ENCODE measurements around the gene NPL.

NPL gene

GRCh38 chr1:182754543-182755314, 34.8 kb upstream of the NPL start:
- no peak for DNase-seq (ENCODE audit: extremely low spot score)
- TF ChIP-seq LEF1 (IDR thresholded peaks at IDR 0.05; ENCODE audit: borderline replicate concordance) (no peak), FOXA1 (IDR thresholded peaks at IDR 0.05) (no peak), BHLHE40 (IDR thresholded peaks at IDR 0.05; ENCODE audit: borderline replicate concordance) (no peak), HDGF (IDR thresholded peaks at IDR 0.05; ENCODE audit: borderline replicate concordance) (no peak), ZNF384 (IDR thresholded peaks at IDR 0.05) (no peak), SP1 (IDR thresholded peaks at IDR 0.05) (no peak), CTBP1 (IDR thresholded peaks at IDR 0.05; ENCODE audit: borderline replicate concordance) (no peak), L3MBTL2 (conservative IDR thresholded peaks at IDR 0.05) (no peak), FOXK2 (IDR thresholded peaks at IDR 0.05) (no peak), TARDBP (IDR thresholded peaks at IDR 0.05) (no peak), NFRKB (IDR thresholded peaks at IDR 0.05) (no peak), FOXM1 (IDR thresholded peaks at IDR 0.05; ENCODE audit: borderline replicate concordance) (no peak), SUZ12 (IDR thresholded peaks at IDR 0.05) (no peak), ELF4 (IDR thresholded peaks at IDR 0.05) (no peak), ARNT (IDR thresholded peaks at IDR 0.05) (no peak)
- TF ChIP-seq, protein P1, sequence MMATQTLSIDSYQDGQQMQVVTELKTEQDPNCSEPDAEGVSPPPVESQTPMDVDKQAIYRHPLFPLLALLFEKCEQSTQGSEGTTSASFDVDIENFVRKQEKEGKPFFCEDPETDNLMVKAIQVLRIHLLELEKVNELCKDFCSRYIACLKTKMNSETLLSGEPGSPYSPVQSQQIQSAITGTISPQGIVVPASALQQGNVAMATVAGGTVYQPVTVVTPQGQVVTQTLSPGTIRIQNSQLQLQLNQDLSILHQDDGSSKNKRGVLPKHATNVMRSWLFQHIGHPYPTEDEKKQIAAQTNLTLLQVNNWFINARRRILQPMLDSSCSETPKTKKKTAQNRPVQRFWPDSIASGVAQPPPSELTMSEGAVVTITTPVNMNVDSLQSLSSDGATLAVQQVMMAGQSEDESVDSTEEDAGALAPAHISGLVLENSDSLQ (IDR thresholded peaks at IDR 0.05) = no peak
- CTCF ChIA-PET = no interaction called here
- POLR2A ChIA-PET = interaction anchor here (0.8 kb wide), 1 partner anchor 9 kb away, joined by 3 read pairs; no protein-coding TSS in a partner anchor

- ChIA-PET CTCF (no interaction called here), POLR2A (no interaction called here)
- DNase-seq (ENCODE audit: extremely low spot score) = no peak
- TF ChIP-seq FOXA1 (IDR thresholded peaks at IDR 0.05) (no peak), BHLHE40 (IDR thresholded peaks at IDR 0.05; ENCODE audit: borderline replicate concordance) (no peak)
Observed at GRCh38 chr1:182755632-182756031, 33.9 kb upstream of the NPL start.

GRCh38 chr1:182756423-182756822, 33.1 kb upstream of the NPL start:
- ChIA-PET CTCF (interaction anchor here (0.7 kb wide), 1 partner anchor 70 kb away, joined by 3 read pairs; no protein-coding TSS in a partner anchor), POLR2A (no interaction called here)
- no peak for TF ChIP-seq FOXM1 (IDR thresholded peaks at IDR 0.05; ENCODE audit: borderline replicate concordance)
- TF ChIP-seq CTBP1 (IDR thresholded peaks at IDR 0.05; ENCODE audit: borderline replicate concordance) = no peak
- TF ChIP-seq HDGF (IDR thresholded peaks at IDR 0.05; ENCODE audit: borderline replicate concordance) = no peak
- no peak for TF ChIP-seq SP1 (IDR thresholded peaks at IDR 0.05)
- TF ChIP-seq FOXA1 (IDR thresholded peaks at IDR 0.05) = no peak
- no peak for TF ChIP-seq NFRKB (IDR thresholded peaks at IDR 0.05)
- no peak for TF ChIP-seq L3MBTL2 (conservative IDR thresholded peaks at IDR 0.05)
- no peak for TF ChIP-seq SUZ12 (IDR thresholded peaks at IDR 0.05)
- TF ChIP-seq, protein P1 (IDR thresholded peaks at IDR 0.05) = no peak
- TF ChIP-seq BHLHE40 (IDR thresholded peaks at IDR 0.05; ENCODE audit: borderline replicate concordance) = no peak
- no peak for TF ChIP-seq ELF4 (IDR thresholded peaks at IDR 0.05)
- TF ChIP-seq LEF1 (IDR thresholded peaks at IDR 0.05; ENCODE audit: borderline replicate concordance) = no peak
- no peak for TF ChIP-seq FOXK2 (IDR thresholded peaks at IDR 0.05)
- TF ChIP-seq TARDBP (IDR thresholded peaks at IDR 0.05) = no peak
- no peak for TF ChIP-seq ZNF384 (IDR thresholded peaks at IDR 0.05)
- TF ChIP-seq ARNT (IDR thresholded peaks at IDR 0.05) = no peak
- DNase-seq (ENCODE audit: extremely low spot score) = no peak

GRCh38 chr1:182761396-182762395, 27.9 kb upstream of the NPL start:
- no peak for DNase-seq (ENCODE audit: extremely low spot score)
- CTCF ChIA-PET = no interaction called here
- POLR2A ChIA-PET = interaction anchor here (1.5 kb wide), 1 partner anchor 147 kb away, joined by 4 read pairs; no protein-coding TSS in a partner anchor
- TF ChIP-seq BHLHE40 (IDR thresholded peaks at IDR 0.05; ENCODE audit: borderline replicate concordance) (no peak), TARDBP (IDR thresholded peaks at IDR 0.05) (no peak), ELF4 (IDR thresholded peaks at IDR 0.05) (no peak), SUZ12 (IDR thresholded peaks at IDR 0.05) (no peak), NFRKB (IDR thresholded peaks at IDR 0.05) (no peak), L3MBTL2 (conservative IDR thresholded peaks at IDR 0.05) (no peak), HDGF (IDR thresholded peaks at IDR 0.05; ENCODE audit: borderline replicate concordance) (no peak), LEF1 (IDR thresholded peaks at IDR 0.05; ENCODE audit: borderline replicate concordance) (no peak), FOXK2 (IDR thresholded peaks at IDR 0.05) (no peak), ARNT (IDR thresholded peaks at IDR 0.05) (no peak), SP1 (IDR thresholded peaks at IDR 0.05) (no peak), FOXM1 (IDR thresholded peaks at IDR 0.05; ENCODE audit: borderline replicate concordance) (no peak)
- TF ChIP-seq, protein P1 (IDR thresholded peaks at IDR 0.05) = no peak

DNA sequence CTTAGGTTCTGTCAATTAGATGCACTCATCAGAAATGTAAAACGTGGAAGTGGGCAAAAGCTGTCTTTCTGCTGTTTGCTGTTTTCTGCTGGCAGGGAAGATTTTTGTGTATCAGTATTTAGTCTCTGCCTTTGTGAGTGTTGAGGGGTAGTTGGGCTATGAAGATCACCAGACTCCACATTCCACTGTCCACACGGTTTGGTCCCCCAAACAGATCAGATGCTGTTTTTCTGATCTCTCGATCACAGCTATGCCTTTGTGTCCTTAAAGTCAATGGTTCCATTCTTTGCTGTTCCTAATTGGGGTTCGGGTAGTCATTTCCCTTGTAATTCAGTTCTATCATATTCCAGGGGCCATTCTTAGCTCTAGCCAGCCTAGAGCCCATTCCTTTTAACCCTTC, 27.0 kb upstream of the NPL start:
- ChIA-PET POLR2A (interaction anchor here (1.0 to 1.5 kb wide), 2 partner anchors 146 to 148 kb away, joined by 4 to 5 read pairs; no protein-coding TSS in a partner anchor), CTCF (interaction anchor here (1.6 kb wide), 1 partner anchor 20 kb away, joined by 6 read pairs; no protein-coding TSS in a partner anchor)
- no peak for DNase-seq (ENCODE audit: extremely low spot score)
- no peak for TF ChIP-seq LEF1 (IDR thresholded peaks at IDR 0.05; ENCODE audit: borderline replicate concordance)
- no peak for TF ChIP-seq HDGF (IDR thresholded peaks at IDR 0.05; ENCODE audit: borderline replicate concordance)
- no peak for TF ChIP-seq L3MBTL2 (conservative IDR thresholded peaks at IDR 0.05)
- no peak for TF ChIP-seq NFRKB (IDR thresholded peaks at IDR 0.05)
- no peak for TF ChIP-seq ARNT (IDR thresholded peaks at IDR 0.05)
- no peak for TF ChIP-seq BHLHE40 (IDR thresholded peaks at IDR 0.05; ENCODE audit: borderline replicate concordance)
- TF ChIP-seq FOXM1 (IDR thresholded peaks at IDR 0.05; ENCODE audit: borderline replicate concordance) = no peak
- TF ChIP-seq ELF4 (IDR thresholded peaks at IDR 0.05) = no peak
